Liver (tissue), 9 donors: ENCODE measurements around the gene RSPO4. TPM values are rescaled to one million over a fixed set of nuclear protein-coding genes. Genes with fewer than 3 reads are reported as not detected.

ENCODE experiments used
- DNase-seq: peaks from one replicate; pipeline ENCODE4 v3.0.0-alpha.2; 2017; ENCODE audit warnings: low spot score
- H3K27ac ChIP-seq, 2 donors: one replicate each; pipeline ENCODE4 v1.7.0; 2013; ENCODE audit warnings: inconsistent platforms in 2 of 2, low read length in 2 of 2, control low read depth in 1 of 2, low read depth in 1 of 2, mild to moderate bottlenecking in 1 of 2
- H3K27me3 ChIP-seq, 4 donors: one replicate each; pipeline versions ENCODE4 v1.6.1 to v1.7.0; 2013; ENCODE audit warnings: low read length in 3 of 4, inconsistent platforms in 1 of 4, mild to moderate bottlenecking in 1 of 4, moderate library complexity in 1 of 4; ENCODE audit not compliant: control insufficient read depth in 4 of 4, insufficient read depth in 4 of 4
- H3K36me3 ChIP-seq, 4 donors: one replicate each; pipeline versions ENCODE4 v1.6.1 to v1.7.0; 2013; ENCODE audit warnings: low read length in 3 of 4, mild to moderate bottlenecking in 3 of 4, low read depth in 1 of 4, moderate library complexity in 1 of 4; ENCODE audit not compliant: control insufficient read depth in 4 of 4, insufficient read depth in 3 of 4
- H3K4me1 ChIP-seq, 4 donors: one replicate each; pipeline versions ENCODE4 v1.6.1 to v1.7.0; 2013; ENCODE audit warnings: low read length in 3 of 4, mild to moderate bottlenecking in 3 of 4, moderate library complexity in 1 of 4; ENCODE audit not compliant: control insufficient read depth in 4 of 4, insufficient read depth in 4 of 4
- H3K4me3 ChIP-seq, 3 donors: one replicate each; pipeline versions ENCODE4 v1.6.1 to v1.7.0; 2013; ENCODE audit warnings: low read length in 3 of 3, control low read depth in 1 of 3, low read depth in 1 of 3, mild to moderate bottlenecking in 1 of 3
- H3K9ac ChIP-seq, 2 donors: one replicate each; pipeline ENCODE4 v1.7.0; 2013; ENCODE audit warnings: low read length in 2 of 2, mild to moderate bottlenecking in 2 of 2, moderate library complexity in 2 of 2, control low read depth in 1 of 2, low read depth in 1 of 2
- H3K9me3 ChIP-seq, 4 donors: one replicate each; pipeline versions ENCODE4 v1.6.1 to v1.7.0; 2013; ENCODE audit warnings: low read length in 3 of 4; ENCODE audit not compliant: control insufficient read depth in 4 of 4
- EGR1 ChIP-seq, 2 donors: IDR thresholded peaks; 2 replicates each; pipeline ENCODE4 v1.6.1; 2016 to 2018; ENCODE audit warnings: antibody characterized with exemption in 2 of 2, low read depth in 2 of 2
- FOXA2 ChIP-seq: IDR thresholded peaks from 2 replicates; pipeline ENCODE4 v1.6.1; 2016; ENCODE audit warnings: antibody characterized with exemption
- GABPA ChIP-seq, 2 donors: IDR thresholded peaks in 1 of 2; conservative IDR thresholded peaks in 1 of 2; 2 replicates each; pipeline ENCODE4 v1.6.1; 2016; ENCODE audit warnings: antibody characterized with exemption in 2 of 2, mild to moderate bottlenecking in 1 of 2, moderate library complexity in 1 of 2
- HNF4A ChIP-seq, 2 donors: conservative IDR thresholded peaks; 2 replicates each; pipeline ENCODE4 v1.6.1; 2016; ENCODE audit warnings: antibody characterized with exemption in 2 of 2, mild to moderate bottlenecking in 2 of 2
- JUND ChIP-seq, 2 donors: IDR thresholded peaks; 2 replicates each; pipeline ENCODE4 v1.6.1; 2016; ENCODE audit warnings: antibody characterized with exemption in 2 of 2
- NR2F2 ChIP-seq: IDR thresholded peaks from 2 replicates; pipeline ENCODE4 v1.6.1; 2016; ENCODE audit warnings: antibody characterized with exemption
- RAD21 ChIP-seq, 2 donors: IDR thresholded peaks; 2 replicates each; pipeline ENCODE4 v1.6.1; 2016; ENCODE audit warnings: antibody characterized with exemption in 2 of 2, mild to moderate bottlenecking in 2 of 2
- SP1 ChIP-seq: IDR thresholded peaks from 2 replicates; pipeline ENCODE4 v1.6.1; 2018; ENCODE audit warnings: antibody characterized with exemption, mild to moderate bottlenecking
- TAF1 ChIP-seq: conservative IDR thresholded peaks from 2 replicates; pipeline ENCODE4 v1.6.1; 2016; ENCODE audit warnings: antibody characterized with exemption, mild to moderate bottlenecking
- YY1 ChIP-seq: IDR thresholded peaks from 2 replicates; pipeline ENCODE4 v1.6.1; 2016; ENCODE audit warnings: antibody characterized with exemption, mild to moderate bottlenecking
- WGBS: extraction: QIAGEN DNeasy Blood & Tissue Kit; methylation state at CpG from one replicate; pipeline ENCODE4 v1.1.7; 2013; 5-methylcytosine and 5-hydroxymethylcytosine counted together
- polyA plus RNA-seq, 2 donors: library from polyadenylated mRNA; stranded (reverse) in 1 of 2; unstranded in 1 of 2; fragments of 200-250 nt in 1 of 2; fragments of >200 nt in 1 of 2; fragmentation: Nextera tagmentation in 1 of 2; extraction: Ambion mirVana in 1 of 2; gene quantifications; one replicate each; pipeline versions ENCODE4 v1.2.1 to v1.2.3, GENCODE V29; 2013 to 2015
- total RNA-seq, 2 donors: library from RNA; depleted of rRNA; stranded (reverse); fragments of >200 nt; gene quantifications; one replicate each; pipeline ENCODE4 v1.2.3, GENCODE V29; 2014
- TF ChIP-seq, protein P1 (sequence below): IDR thresholded peaks from 2 replicates; pipeline ENCODE4 v1.6.1; 2016; ENCODE audit warnings: antibody characterized with exemption, mild to moderate bottlenecking
- TF ChIP-seq, protein P2 (sequence below): IDR thresholded peaks from 2 replicates; pipeline ENCODE4 v1.6.1; 2016; ENCODE audit warnings: antibody characterized with exemption
- TF ChIP-seq, protein P3 (sequence below): IDR thresholded peaks from 2 replicates; pipeline ENCODE4 v1.6.1; 2016; ENCODE audit warnings: antibody characterized with exemption
- TF ChIP-seq, protein P4 (sequence below): fragments of 150-350 bp; IDR thresholded peaks from 2 replicates; pipeline ENCODE4 v1.5.1; 2017; ENCODE audit warnings: improper control_type of control experiment, low read depth, low read length; ENCODE audit not compliant: missing input control
- donor health status: healthy.
- donor health status: healthy.
- donor health status: healthy.
- donor health status: healthy.
- donor health status: healthy.

RSPO4 gene
- total and polyA plus RNA-seq, 4 donors, result not detected

DNA sequence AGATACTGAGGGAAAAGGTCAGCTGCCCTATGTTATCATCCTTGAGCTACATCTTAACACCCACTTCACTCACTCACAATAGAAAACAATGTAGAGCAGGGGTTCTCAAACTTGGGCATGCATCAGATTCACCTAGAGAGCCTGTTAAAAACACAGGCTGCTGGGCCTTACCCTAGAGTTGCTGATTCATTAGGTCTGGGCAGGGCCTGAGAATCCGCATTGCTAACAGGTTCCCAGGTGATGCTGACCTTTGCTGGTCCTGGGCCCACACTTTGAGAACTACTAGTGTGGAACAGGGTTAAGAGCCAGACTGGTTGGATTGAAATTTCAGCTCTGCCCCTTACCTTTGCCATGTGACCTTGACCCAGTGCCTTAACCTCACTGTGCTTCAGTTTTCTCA lies 25.1 kb downstream of the RSPO4 start:
- no peak for DNase-seq
- Histone ChIP-seq H3K9me3 (no peaks in the 10 kb centered on the region), H3K4me3 (no peak overlapping the region), H3K36me3 (no peaks in the 10 kb centered on the region), H3K27me3 (no peaks in the 10 kb centered on the region), H3K4me1 (no peaks in the 10 kb centered on the region), H3K9ac (no peak overlapping the region), H3K27ac (no peak overlapping the region)
- WGBS, result 97% methylated on average over 1 of the region's 1 CpG
- TF ChIP-seq YY1, result no peak
- TF ChIP-seq HNF4A (conservative IDR thresholded peaks at IDR 0.05), result no peak
- TF ChIP-seq, protein P1, sequence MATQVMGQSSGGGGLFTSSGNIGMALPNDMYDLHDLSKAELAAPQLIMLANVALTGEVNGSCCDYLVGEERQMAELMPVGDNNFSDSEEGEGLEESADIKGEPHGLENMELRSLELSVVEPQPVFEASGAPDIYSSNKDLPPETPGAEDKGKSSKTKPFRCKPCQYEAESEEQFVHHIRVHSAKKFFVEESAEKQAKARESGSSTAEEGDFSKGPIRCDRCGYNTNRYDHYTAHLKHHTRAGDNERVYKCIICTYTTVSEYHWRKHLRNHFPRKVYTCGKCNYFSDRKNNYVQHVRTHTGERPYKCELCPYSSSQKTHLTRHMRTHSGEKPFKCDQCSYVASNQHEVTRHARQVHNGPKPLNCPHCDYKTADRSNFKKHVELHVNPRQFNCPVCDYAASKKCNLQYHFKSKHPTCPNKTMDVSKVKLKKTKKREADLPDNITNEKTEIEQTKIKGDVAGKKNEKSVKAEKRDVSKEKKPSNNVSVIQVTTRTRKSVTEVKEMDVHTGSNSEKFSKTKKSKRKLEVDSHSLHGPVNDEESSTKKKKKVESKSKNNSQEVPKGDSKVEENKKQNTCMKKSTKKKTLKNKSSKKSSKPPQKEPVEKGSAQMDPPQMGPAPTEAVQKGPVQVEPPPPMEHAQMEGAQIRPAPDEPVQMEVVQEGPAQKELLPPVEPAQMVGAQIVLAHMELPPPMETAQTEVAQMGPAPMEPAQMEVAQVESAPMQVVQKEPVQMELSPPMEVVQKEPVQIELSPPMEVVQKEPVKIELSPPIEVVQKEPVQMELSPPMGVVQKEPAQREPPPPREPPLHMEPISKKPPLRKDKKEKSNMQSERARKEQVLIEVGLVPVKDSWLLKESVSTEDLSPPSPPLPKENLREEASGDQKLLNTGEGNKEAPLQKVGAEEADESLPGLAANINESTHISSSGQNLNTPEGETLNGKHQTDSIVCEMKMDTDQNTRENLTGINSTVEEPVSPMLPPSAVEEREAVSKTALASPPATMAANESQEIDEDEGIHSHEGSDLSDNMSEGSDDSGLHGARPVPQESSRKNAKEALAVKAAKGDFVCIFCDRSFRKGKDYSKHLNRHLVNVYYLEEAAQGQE, result no peak
- TF ChIP-seq, protein P2, sequence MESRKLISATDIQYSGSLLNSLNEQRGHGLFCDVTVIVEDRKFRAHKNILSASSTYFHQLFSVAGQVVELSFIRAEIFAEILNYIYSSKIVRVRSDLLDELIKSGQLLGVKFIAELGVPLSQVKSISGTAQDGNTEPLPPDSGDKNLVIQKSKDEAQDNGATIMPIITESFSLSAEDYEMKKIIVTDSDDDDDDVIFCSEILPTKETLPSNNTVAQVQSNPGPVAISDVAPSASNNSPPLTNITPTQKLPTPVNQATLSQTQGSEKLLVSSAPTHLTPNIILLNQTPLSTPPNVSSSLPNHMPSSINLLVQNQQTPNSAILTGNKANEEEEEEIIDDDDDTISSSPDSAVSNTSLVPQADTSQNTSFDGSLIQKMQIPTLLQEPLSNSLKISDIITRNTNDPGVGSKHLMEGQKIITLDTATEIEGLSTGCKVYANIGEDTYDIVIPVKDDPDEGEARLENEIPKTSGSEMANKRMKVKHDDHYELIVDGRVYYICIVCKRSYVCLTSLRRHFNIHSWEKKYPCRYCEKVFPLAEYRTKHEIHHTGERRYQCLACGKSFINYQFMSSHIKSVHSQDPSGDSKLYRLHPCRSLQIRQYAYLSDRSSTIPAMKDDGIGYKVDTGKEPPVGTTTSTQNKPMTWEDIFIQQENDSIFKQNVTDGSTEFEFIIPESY, result no peak
- no peak for TF ChIP-seq EGR1 (IDR thresholded peaks at IDR 0.05; ENCODE audit: low read depth in 2 of 2)
- no peak for TF ChIP-seq FOXA2
- TF ChIP-seq, protein P3, sequence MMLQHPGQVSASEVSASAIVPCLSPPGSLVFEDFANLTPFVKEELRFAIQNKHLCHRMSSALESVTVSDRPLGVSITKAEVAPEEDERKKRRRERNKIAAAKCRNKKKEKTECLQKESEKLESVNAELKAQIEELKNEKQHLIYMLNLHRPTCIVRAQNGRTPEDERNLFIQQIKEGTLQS, result no peak
- TF ChIP-seq GABPA (IDR thresholded peaks at IDR 0.05 in 1 of 2, conservative IDR thresholded peaks at IDR 0.05 in 1 of 2), result no peak
- TF ChIP-seq SP1, result no peak

DNA sequence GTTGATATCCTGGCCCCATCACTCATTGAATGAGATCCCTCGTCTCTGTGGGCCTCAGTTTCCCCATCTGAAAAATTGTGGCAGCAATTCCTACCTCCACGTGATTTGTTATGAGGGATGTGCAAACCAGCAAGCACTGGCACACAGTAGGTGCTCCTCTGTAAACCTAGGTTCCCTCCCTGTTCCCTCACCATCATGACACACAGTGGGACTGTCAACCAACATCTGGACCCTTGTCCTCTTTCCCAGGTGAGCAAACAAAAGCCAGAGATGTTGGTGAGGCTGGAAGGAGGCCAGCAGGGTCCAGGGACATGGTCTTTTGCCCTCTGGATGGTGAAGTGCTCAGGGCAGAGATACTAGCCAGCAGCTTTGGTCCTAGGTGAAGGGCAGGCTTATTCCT lies 26.1 kb downstream of the RSPO4 start:
- no peaks in the 10 kb centered on the region for H3K9me3 ChIP-seq
- no peak for TF ChIP-seq TAF1
- no peak for TF ChIP-seq EGR1 (IDR thresholded peaks at IDR 0.05; ENCODE audit: low read depth in 2 of 2)
- TF ChIP-seq JUND (IDR thresholded peaks at IDR 0.05), result no peak
- TF ChIP-seq, protein P3, result no peak
- no peak for TF ChIP-seq RAD21 (IDR thresholded peaks at IDR 0.05)
- TF ChIP-seq, protein P4, sequence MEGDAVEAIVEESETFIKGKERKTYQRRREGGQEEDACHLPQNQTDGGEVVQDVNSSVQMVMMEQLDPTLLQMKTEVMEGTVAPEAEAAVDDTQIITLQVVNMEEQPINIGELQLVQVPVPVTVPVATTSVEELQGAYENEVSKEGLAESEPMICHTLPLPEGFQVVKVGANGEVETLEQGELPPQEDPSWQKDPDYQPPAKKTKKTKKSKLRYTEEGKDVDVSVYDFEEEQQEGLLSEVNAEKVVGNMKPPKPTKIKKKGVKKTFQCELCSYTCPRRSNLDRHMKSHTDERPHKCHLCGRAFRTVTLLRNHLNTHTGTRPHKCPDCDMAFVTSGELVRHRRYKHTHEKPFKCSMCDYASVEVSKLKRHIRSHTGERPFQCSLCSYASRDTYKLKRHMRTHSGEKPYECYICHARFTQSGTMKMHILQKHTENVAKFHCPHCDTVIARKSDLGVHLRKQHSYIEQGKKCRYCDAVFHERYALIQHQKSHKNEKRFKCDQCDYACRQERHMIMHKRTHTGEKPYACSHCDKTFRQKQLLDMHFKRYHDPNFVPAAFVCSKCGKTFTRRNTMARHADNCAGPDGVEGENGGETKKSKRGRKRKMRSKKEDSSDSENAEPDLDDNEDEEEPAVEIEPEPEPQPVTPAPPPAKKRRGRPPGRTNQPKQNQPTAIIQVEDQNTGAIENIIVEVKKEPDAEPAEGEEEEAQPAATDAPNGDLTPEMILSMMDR, result no peak
- no peak for TF ChIP-seq NR2F2
- 61% methylated on average over 2 of the region's 2 CpGs for WGBS
- no peak overlapping the region for H3K27ac ChIP-seq
- H3K4me1 ChIP-seq, result no peaks in the 10 kb centered on the region
- H3K4me3 ChIP-seq, result no peak overlapping the region
- no peak for DNase-seq
- no peaks in the 10 kb centered on the region for H3K27me3 ChIP-seq
- no peaks in the 10 kb centered on the region for H3K36me3 ChIP-seq
- no peak overlapping the region for H3K9ac ChIP-seq
